Gastroesophageal sphincter (tissue), 3 donors: ENCODE results near the gene TMEM45A.

Experiments
- CTCF ChIP-seq, 4 experiments: fragments of 200-600 bp in 2 of 4; fragments of 450-650 bp in 2 of 4; sonication (generic) in 1 of 4; IDR thresholded peaks; one replicate each; pipeline ENCODE4 v1.5.1; 2017 to 2019; ENCODE audit warnings: antibody characterized with exemption in 4 of 4, mild to moderate bottlenecking in 2 of 4, moderate library complexity in 2 of 4
- EP300 ChIP-seq: sonication (generic); formaldehyde crosslinking; IDR thresholded peaks from one replicate; pipeline ENCODE4 v1.6.1; 2017; ENCODE audit warnings: antibody characterized with exemption, mild to moderate bottlenecking
- POLR2A ChIP-seq, 2 donors: fragments of 450-650 bp; IDR thresholded peaks; one replicate each; pipeline ENCODE4 v1.6.1; 2017; ENCODE audit warnings: antibody characterized with exemption in 2 of 2, mild to moderate bottlenecking in 2 of 2, moderate library complexity in 1 of 2
- POLR2AphosphoS5 ChIP-seq: sonication (generic); formaldehyde crosslinking; IDR thresholded peaks from one replicate; pipeline ENCODE4 v1.6.1; 2017; ENCODE audit warnings: antibody characterized with exemption

GRCh38 chr3:100570811-100571210, 78.4 kb downstream of the TMEM45A start:
- no peak for TF ChIP-seq POLR2A (IDR thresholded peaks at IDR 0.05)
- no peak for TF ChIP-seq EP300
- TF ChIP-seq CTCF (IDR thresholded peaks at IDR 0.05), result no peak
- no peak for TF ChIP-seq POLR2AphosphoS5
